ENCODE data around the gene MYLK4. TPM values are rescaled to one million over a fixed set of nuclear protein-coding genes. Genes with fewer than 3 reads are reported as not detected.

Gene MYLK4
- polyA plus RNA-seq, 1 experiment = 0.21 TPM

DNA sequence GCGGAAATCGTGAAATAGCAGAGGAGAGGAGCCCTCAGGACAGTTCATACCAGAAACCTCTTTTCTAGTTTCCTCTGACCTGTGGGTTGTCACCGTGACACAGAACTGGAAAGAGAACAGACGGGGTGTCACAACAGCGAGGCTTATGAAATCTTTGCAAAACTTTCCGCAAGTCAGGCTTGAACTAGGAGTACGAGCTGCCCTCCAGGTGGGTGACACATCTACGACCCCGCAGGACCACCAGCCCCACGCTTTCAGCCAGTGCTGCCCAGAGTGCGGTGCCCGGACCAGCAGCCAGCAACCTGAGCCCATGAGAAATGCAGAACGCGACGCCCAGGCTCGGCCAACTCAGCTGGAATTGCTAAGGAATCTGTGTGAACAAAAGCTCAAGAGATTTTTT, 45.2 kb upstream of the MYLK4 start:
- TF ChIP-seq, protein P1, sequence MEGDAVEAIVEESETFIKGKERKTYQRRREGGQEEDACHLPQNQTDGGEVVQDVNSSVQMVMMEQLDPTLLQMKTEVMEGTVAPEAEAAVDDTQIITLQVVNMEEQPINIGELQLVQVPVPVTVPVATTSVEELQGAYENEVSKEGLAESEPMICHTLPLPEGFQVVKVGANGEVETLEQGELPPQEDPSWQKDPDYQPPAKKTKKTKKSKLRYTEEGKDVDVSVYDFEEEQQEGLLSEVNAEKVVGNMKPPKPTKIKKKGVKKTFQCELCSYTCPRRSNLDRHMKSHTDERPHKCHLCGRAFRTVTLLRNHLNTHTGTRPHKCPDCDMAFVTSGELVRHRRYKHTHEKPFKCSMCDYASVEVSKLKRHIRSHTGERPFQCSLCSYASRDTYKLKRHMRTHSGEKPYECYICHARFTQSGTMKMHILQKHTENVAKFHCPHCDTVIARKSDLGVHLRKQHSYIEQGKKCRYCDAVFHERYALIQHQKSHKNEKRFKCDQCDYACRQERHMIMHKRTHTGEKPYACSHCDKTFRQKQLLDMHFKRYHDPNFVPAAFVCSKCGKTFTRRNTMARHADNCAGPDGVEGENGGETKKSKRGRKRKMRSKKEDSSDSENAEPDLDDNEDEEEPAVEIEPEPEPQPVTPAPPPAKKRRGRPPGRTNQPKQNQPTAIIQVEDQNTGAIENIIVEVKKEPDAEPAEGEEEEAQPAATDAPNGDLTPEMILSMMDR (IDR thresholded peaks at IDR 0.05; ENCODE audit: insufficient read depth, low read depth, low read length) = no peak
- POLR2A ChIA-PET = no interaction called here

DNA sequence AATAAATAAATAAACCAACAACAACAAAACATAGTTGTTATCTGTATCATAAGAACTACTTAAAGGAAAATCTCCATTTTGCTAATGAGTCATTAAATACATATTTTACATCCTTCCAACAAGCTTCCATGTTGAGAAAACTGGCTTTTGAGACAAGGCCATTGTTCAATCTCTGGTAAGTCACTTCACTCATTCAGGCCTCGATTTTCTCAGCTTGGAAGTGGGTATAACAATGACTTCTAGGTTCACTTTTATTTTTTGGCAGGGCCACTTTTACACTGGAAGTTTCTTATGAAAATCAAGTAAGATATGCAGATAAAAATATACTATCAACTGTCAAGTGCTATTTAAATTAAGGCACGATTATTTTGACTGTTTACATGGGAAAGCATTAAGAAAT, 44.4 kb upstream of the MYLK4 start:
- Histone ChIP-seq H3K27me3 (ENCODE audit: control insufficient read depth, insufficient read depth, low read length) (no peaks in the 10 kb centered on the region), H3K36me3 (ENCODE audit: control insufficient read depth, insufficient read depth, low read length) (no peaks in the 10 kb centered on the region), H3K4me3 (ENCODE audit: low read depth, low read length) (no peak overlapping the region)
- TF ChIP-seq, protein P1 (IDR thresholded peaks at IDR 0.05; ENCODE audit: insufficient read depth, low read depth, low read length) = no peak
- POLR2A ChIA-PET = no interaction called here
- no peak for DNase-seq (ENCODE audit: low read depth)
- CTCF ChIA-PET = no interaction called here

More for the DNA sequence above, 45.2 kb upstream of the MYLK4 start:
- Histone ChIP-seq H3K4me3 (ENCODE audit: low read depth, low read length) (no peak overlapping the region), H3K36me3 (ENCODE audit: control insufficient read depth, insufficient read depth, low read length) (no peaks in the 10 kb centered on the region), H3K27me3 (ENCODE audit: control insufficient read depth, insufficient read depth, low read length) (no peaks in the 10 kb centered on the region)
- DNase-seq (ENCODE audit: low read depth) = no peak
- CTCF ChIA-PET = no interaction called here

DNA sequence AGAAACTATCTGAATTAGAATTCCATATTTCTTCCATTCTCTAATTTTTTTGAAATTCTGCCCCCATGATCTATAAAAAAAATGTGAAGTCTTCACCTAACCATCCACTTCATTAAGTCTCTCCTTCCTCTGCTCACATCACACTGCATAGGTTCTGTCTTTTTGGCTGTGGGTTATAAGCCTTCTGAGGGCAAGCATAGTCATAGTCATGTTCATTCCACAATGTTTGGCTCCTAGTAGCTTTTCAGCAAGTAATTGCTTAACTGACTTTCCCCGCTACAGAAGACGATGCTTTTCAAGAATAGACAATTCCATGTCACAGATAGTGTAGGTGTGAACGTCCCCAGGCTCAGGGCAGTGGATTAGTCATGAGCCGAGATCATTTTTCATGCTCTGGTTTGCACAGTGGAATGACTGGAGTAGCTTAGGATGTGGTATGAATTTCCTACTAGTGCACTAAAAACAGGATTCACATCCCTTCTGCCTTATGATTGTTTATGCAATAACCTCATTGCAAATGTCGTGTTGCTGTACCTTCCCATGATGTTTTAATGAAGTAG, 43.5 kb upstream of the MYLK4 start:
- no peaks in the 10 kb centered on the region for H3K27me3 ChIP-seq (ENCODE audit: control insufficient read depth, insufficient read depth, low read length)
- H3K36me3 ChIP-seq (ENCODE audit: control insufficient read depth, insufficient read depth, low read length) = no peaks in the 10 kb centered on the region
- CTCF ChIA-PET = interaction anchor here (1.2 kb wide), 1 partner anchor 138 kb away, joined by 4 read pairs; no protein-coding TSS in a partner anchor
- POLR2A ChIA-PET = interaction anchor here (0.6 kb wide), 1 partner anchor 1439 kb away, joined by 3 read pairs; no protein-coding TSS in a partner anchor
- no peak for DNase-seq (ENCODE audit: low read depth)
- H3K4me3 ChIP-seq (ENCODE audit: low read depth, low read length) = no peak overlapping the region
- TF ChIP-seq, protein P1 (IDR thresholded peaks at IDR 0.05; ENCODE audit: insufficient read depth, low read depth, low read length) = no peak

DNA sequence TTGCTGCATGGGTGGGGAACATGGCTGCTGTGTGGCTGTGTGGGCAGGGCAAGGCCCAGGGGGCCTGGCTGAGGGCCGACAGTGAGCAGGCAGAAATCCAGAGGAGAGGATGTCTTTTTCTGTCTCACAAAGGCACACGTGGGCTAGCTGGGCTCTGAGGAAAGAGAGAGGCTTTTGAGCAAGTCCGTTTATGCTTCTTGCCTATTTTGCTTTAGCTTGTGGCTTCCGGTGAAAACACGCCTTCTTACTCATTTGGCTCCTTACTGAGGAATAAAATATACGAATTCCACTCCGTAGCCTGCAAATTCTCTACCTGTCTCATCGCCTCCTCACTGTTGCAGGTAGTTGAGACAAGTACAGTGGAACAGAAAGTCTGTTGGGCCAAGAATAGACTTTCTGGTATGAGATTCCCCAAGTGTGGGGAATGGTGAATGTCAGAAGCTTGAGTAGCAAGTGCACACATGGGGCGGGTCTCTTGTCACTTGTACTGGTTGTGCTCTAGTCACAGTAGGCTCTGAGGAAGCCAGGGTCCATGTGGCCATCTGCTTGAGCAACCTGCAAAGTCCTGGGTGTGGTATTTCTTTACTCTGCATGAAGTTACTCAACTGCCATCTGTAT, 42.9 kb upstream of the MYLK4 start:
- TF ChIP-seq, protein P1 (IDR thresholded peaks at IDR 0.05; ENCODE audit: insufficient read depth, low read depth, low read length) = no peak
- no peak for DNase-seq (ENCODE audit: low read depth)
- ChIA-PET CTCF (interaction anchor here (1.0 to 1.2 kb wide), 4 partner anchors 14 to 139 kb away, joined by 3 to 4 read pairs (median 4); no protein-coding TSS in a partner anchor), POLR2A (no interaction called here)
- no peaks in the 10 kb centered on the region for H3K27me3 ChIP-seq (ENCODE audit: control insufficient read depth, insufficient read depth, low read length)
- no peak overlapping the region for H3K4me3 ChIP-seq (ENCODE audit: low read depth, low read length)
- no peaks in the 10 kb centered on the region for H3K36me3 ChIP-seq (ENCODE audit: control insufficient read depth, insufficient read depth, low read length)

DNA sequence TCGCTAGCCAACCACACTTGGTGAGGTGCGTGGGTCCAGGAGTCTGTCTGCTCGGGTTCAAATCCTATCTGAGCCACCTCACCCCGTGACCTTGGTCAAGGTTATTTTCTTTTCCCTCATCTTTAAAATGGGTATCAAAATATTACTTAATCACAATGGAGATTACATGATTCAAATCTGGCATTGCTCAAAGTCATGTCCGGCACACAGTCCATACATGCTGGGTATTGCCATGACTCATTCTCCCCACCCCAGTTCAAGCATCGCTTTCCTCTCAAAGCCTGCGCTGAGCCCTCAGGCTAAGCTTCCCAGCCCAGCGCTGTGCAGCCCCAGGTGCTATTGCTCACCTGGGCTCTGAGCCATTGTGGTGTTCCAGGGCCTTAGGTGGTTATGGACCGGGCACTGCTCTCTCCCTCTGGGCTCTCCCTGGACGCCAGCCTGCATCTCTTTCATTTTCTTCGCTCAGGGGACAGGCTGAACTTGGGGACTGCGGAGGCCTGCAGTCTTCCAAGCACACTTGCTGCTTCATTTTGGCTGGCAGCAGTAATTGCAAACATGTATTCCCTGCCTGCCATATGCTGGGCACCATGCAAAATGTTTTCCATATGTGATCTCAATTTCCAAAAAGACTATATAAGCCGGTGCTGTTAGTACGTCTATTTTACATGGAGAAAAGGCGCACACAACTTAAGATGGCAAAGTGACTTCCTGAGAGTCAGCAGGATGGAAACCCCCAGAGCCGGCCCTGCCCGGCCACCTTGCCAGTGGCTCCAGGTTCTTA, 41.8 kb upstream of the MYLK4 start:
- ChIA-PET CTCF (interaction anchor here (1.0 to 2.5 kb wide), 13 partner anchors 11 to 142 kb away, joined by 3 to 49 read pairs (median 6); no protein-coding TSS in a partner anchor), POLR2A (no interaction called here)
- TF ChIP-seq, protein P1 (IDR thresholded peaks at IDR 0.05; ENCODE audit: insufficient read depth, low read depth, low read length) = no peak
- no peaks in the 10 kb centered on the region for H3K27me3 ChIP-seq (ENCODE audit: control insufficient read depth, insufficient read depth, low read length)
- H3K4me3 ChIP-seq (ENCODE audit: low read depth, low read length) = no peak overlapping the region
- no peaks in the 10 kb centered on the region; the same call in 1 of the 2 replicates for H3K36me3 ChIP-seq (ENCODE audit: control insufficient read depth, insufficient read depth, low read length)
- DNase-seq (ENCODE audit: low read depth) = no peak
